ENCODE results near the gene ALS2CL. TPM values are rescaled to one million over a fixed set of nuclear protein-coding genes. Genes with fewer than 3 reads are reported as not detected.

Gene ALS2CL
- total and polyA plus RNA-seq, 2 experiments from 2014 or later, result 2.0 to 3.1 TPM

DNA sequence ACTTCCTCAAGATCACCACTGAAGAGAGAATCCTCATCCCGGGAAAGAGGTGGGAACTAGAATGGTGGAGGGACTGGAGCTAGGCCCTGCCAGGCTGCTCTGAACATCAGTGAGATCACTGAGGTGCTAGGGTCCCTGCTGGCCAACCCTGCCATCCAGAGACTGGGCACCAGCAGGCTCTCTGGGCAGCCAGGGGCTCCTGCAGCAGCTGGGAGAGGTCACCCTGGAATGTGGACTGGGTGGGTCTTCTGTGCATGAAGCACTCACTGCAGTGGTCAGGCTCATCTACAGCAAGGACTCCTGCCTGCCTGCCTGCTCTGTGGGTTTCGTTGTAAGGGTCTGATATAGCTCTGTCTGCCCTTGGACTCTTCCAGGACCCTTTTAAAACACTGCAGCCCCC lies 24.9 kb downstream of the ALS2CL start:
- Histone ChIP-seq H3K4me2 (ENCODE audit: unreplicated experiment) (no peak overlapping the region), H3K27ac (no peak overlapping the region), H3K27me3 (replicated peaks; ENCODE audit: insufficient read depth) (no peaks in the 10 kb centered on the region), H4K20me1 (ENCODE audit: insufficient read depth) (no peaks in the 10 kb centered on the region), H3K4me3 (no peak overlapping the region), H2AFZ (no peak overlapping the region), H3K79me2 (ENCODE audit: insufficient read depth) (no peaks in the 10 kb centered on the region), H3K9ac (no peak overlapping the region), H3F3A (ENCODE audit: insufficient read depth) (no peaks in the 10 kb centered on the region), H3K36me3 (ENCODE audit: low read depth) (no peaks in the 10 kb centered on the region), H3K9me3 (ENCODE audit: low read depth) (no peaks in the 10 kb centered on the region), H3K4me1 (ENCODE audit: insufficient read depth) (no peaks in the 10 kb centered on the region), H3K9me2 (ENCODE audit: insufficient read depth) (no peaks in the 10 kb centered on the region)
- WGBS, 2 experiments (ENCODE audit: low coverage in 1 of 2, low lambda C conversion rate in 2 of 2, missing lambda C conversion rate in 2 of 2), result 84 to 100% methylated on average over 2 of the region's 2 CpGs
- in situ Hi-C loops (cut with MboI), result no loop called here
- TF ChIP-seq EZH2 (IDR thresholded peaks at IDR 0.05; ENCODE audit: insufficient read depth, poor library complexity, severe bottlenecking) (no peak), EZH2phosphoT487 (IDR thresholded peaks at IDR 0.05; ENCODE audit: insufficient read depth, low read depth) (no peak)
- DNase-seq, result no peak

- no peaks in the 10 kb centered on the region for H3K36me3 ChIP-seq (ENCODE audit: low read depth)
- no peak overlapping the region for H2AFZ ChIP-seq
- peaks cover 3% of the 10 kb centered on the region; the same call in 1 of the 2 replicates for H3K4me1 ChIP-seq (ENCODE audit: insufficient read depth)
- no peak for DNase-seq
- H3K4me2 ChIP-seq (ENCODE audit: unreplicated experiment), result no peak overlapping the region
- H3K9me3 ChIP-seq (ENCODE audit: low read depth), result no peaks in the 10 kb centered on the region
- in situ Hi-C loops (cut with MboI), result no loop called here
- H3K9ac ChIP-seq, result no peak overlapping the region
- H3K27ac ChIP-seq, result no peak overlapping the region
- no peak overlapping the region for H3K4me3 ChIP-seq
- H3K9me2 ChIP-seq (ENCODE audit: insufficient read depth), result no peaks in the 10 kb centered on the region
- H3K27me3 ChIP-seq (replicated peaks; ENCODE audit: insufficient read depth), result no peaks in the 10 kb centered on the region
- 59 to 67% methylated on average over 6 to 8 of the region's 8 CpGs for WGBS, 2 experiments (ENCODE audit: low coverage in 1 of 2, low lambda C conversion rate in 2 of 2, missing lambda C conversion rate in 2 of 2)
- H3F3A ChIP-seq (ENCODE audit: insufficient read depth), result no peaks in the 10 kb centered on the region
- H4K20me1 ChIP-seq (ENCODE audit: insufficient read depth), result no peaks in the 10 kb centered on the region
- TF ChIP-seq EZH2phosphoT487 (IDR thresholded peaks at IDR 0.05; ENCODE audit: insufficient read depth, low read depth) (no peak), EZH2 (IDR thresholded peaks at IDR 0.05; ENCODE audit: insufficient read depth, poor library complexity, severe bottlenecking) (no peak)
- H3K79me2 ChIP-seq (ENCODE audit: insufficient read depth), result no peaks in the 10 kb centered on the region
These were observed 25.4 kb downstream of the ALS2CL start for GRCh38 chr3:46668116-46668515.

- in situ Hi-C loops (cut with MboI), result no loop called here
- no peaks in the 10 kb centered on the region for H3K79me2 ChIP-seq (ENCODE audit: insufficient read depth)
- H3K4me1 ChIP-seq (ENCODE audit: insufficient read depth), result peaks cover 4% of the 10 kb centered on the region; the same call in 1 of the 2 replicates
- no peaks in the 10 kb centered on the region for H3F3A ChIP-seq (ENCODE audit: insufficient read depth)
- H3K27me3 ChIP-seq (replicated peaks; ENCODE audit: insufficient read depth), result no peaks in the 10 kb centered on the region
- no peaks in the 10 kb centered on the region for H3K36me3 ChIP-seq (ENCODE audit: low read depth)
- H2AFZ ChIP-seq, result no peak overlapping the region
- no peak for DNase-seq
- H3K9me2 ChIP-seq (ENCODE audit: insufficient read depth), result no peaks in the 10 kb centered on the region
- H3K9me3 ChIP-seq (ENCODE audit: low read depth), result no peaks in the 10 kb centered on the region
- TF ChIP-seq EZH2phosphoT487 (IDR thresholded peaks at IDR 0.05; ENCODE audit: insufficient read depth, low read depth) (no peak), EZH2 (IDR thresholded peaks at IDR 0.05; ENCODE audit: insufficient read depth, poor library complexity, severe bottlenecking) (no peak)
- H3K4me2 ChIP-seq (ENCODE audit: unreplicated experiment), result no peak overlapping the region
- H3K4me3 ChIP-seq, result no peak overlapping the region
- H4K20me1 ChIP-seq (ENCODE audit: insufficient read depth), result no peaks in the 10 kb centered on the region
- H3K9ac ChIP-seq, result no peak overlapping the region
- H3K27ac ChIP-seq, result no peak overlapping the region
- WGBS, 2 experiments (ENCODE audit: low coverage in 1 of 2, low lambda C conversion rate in 2 of 2, missing lambda C conversion rate in 2 of 2), result 81 to 82% methylated on average over 9 of the region's 9 CpGs
These were observed 25.8 kb downstream of the ALS2CL start for GRCh38 chr3:46667657-46668056.

- H3K9me3 ChIP-seq (ENCODE audit: low read depth), result no peaks in the 10 kb centered on the region
- peaks cover 4% of the 10 kb centered on the region; the same call in 1 of the 2 replicates for H3K4me1 ChIP-seq (ENCODE audit: insufficient read depth)
- no peak overlapping the region for H3K4me3 ChIP-seq
- H3K9ac ChIP-seq, result no peak overlapping the region
- 75% methylated on average over 8 of the region's 8 CpGs for WGBS, 2 experiments (ENCODE audit: low coverage in 1 of 2, low lambda C conversion rate in 2 of 2, missing lambda C conversion rate in 2 of 2)
- H3K36me3 ChIP-seq (ENCODE audit: low read depth), result no peaks in the 10 kb centered on the region
- no peak for TF ChIP-seq EZH2 (IDR thresholded peaks at IDR 0.05; ENCODE audit: insufficient read depth, poor library complexity, severe bottlenecking)
- TF ChIP-seq EZH2phosphoT487 (IDR thresholded peaks at IDR 0.05; ENCODE audit: insufficient read depth, low read depth), result no peak
- no peaks in the 10 kb centered on the region for H4K20me1 ChIP-seq (ENCODE audit: insufficient read depth)
- in situ Hi-C loops (cut with MboI), result no loop called here
- H3K27me3 ChIP-seq (replicated peaks; ENCODE audit: insufficient read depth), result no peaks in the 10 kb centered on the region
- no peaks in the 10 kb centered on the region for H3K9me2 ChIP-seq (ENCODE audit: insufficient read depth)
- no peak overlapping the region for H3K4me2 ChIP-seq (ENCODE audit: unreplicated experiment)
- no peak for DNase-seq
- H2AFZ ChIP-seq, result no peak overlapping the region
- H3K79me2 ChIP-seq (ENCODE audit: insufficient read depth), result no peaks in the 10 kb centered on the region
- no peaks in the 10 kb centered on the region for H3F3A ChIP-seq (ENCODE audit: insufficient read depth)
- no peak overlapping the region for H3K27ac ChIP-seq
These were observed 26.3 kb downstream of the ALS2CL start for GRCh38 chr3:46667061-46667621.

Data from GM23248 (cell line).